Mucosa of descending colon (tissue), 3 donors: Measurements from ENCODE around the gene LDLRAD1. TPM values are rescaled to one million over a fixed set of nuclear protein-coding genes. Genes with fewer than 3 reads are reported as not detected.
"Not testable (repeated sequence)": the region's sequence is repeated elsewhere in the genome, so short reads cannot be mapped to it uniquely, and the experiment has no call there.

ENCODE experiments used
- ATAC-seq: fragments of 200-7000 bp; cut with Tn5 transposase; one replicate; pipeline ENCODE4 v1.9.1; 2020; ENCODE audit warnings: mild to moderate bottlenecking, moderate library complexity
- DNase-seq, 3 donors: peaks; one replicate each; pipeline ENCODE4 v3.0.0-alpha.2; 2020
- H3K36me3 ChIP-seq: fragments of 200-600 bp; one replicate; pipeline ENCODE4 v1.8.0; 2021; ENCODE audit warnings: low read depth, mild to moderate bottlenecking
- H3K4me1 ChIP-seq: fragments of 200-600 bp; one replicate; pipeline ENCODE4 v1.8.0; 2021; ENCODE audit warnings: low read depth, mild to moderate bottlenecking
- H3K4me3 ChIP-seq: fragments of 200-600 bp; one replicate; pipeline ENCODE4 v1.8.0; 2021; ENCODE audit warnings: mild to moderate bottlenecking
- H3K9me3 ChIP-seq: fragments of 200-600 bp; one replicate; pipeline ENCODE4 v1.8.0; 2021; ENCODE audit warnings: mild to moderate bottlenecking
- CTCF ChIP-seq: fragments of 200-600 bp; IDR thresholded peaks from one replicate; pipeline ENCODE4 v1.8.0; 2022; ENCODE audit warnings: antibody characterized with exemption, mild to moderate bottlenecking
- intact Hi-C, 2 donors: fragments of 100-400 bp; cut with DNase I in 1 of 2; cut with micrococcal nuclease in 1 of 2; formaldehyde crosslinking; loops; one replicate each; pipeline versions ENCODE4 v1.11.0 to v1.11.1; 2022; cut with DNase I, micrococcal nuclease
- total RNA-seq, 3 donors: library from RNA; stranded (reverse); fragmentation: NEBNext Ultra II Directional in 2 of 3; extraction: Animal tissue kit (Norgen Biotek cat#: 25700) in 2 of 3; gene quantifications; one replicate each; pipeline versions ENCODE4 v1.2.1 to v1.2.4, GENCODE V29; 2021 to 2023
- donor health status: DM: no; HTN: no; CAD: no; lungs with moderate emphysema.
- donor health status: DM: no; HTN: no; CAD: no.
- donor health status: DM: no; HTN: yes; CAD: no.

Gene LDLRAD1
- total RNA-seq, 3 donors from 2014 or later = 0.39 TPM; not detected in 2

GRCh38 chr1:54008876-54009275 lies 9.1 kb downstream of the LDLRAD1 start:
- Histone ChIP-seq H3K36me3 (no peaks in the 10 kb centered on the region), H3K4me3 (no peak overlapping the region), H3K9me3 (no peaks in the 10 kb centered on the region), H3K4me1 (no peaks in the 10 kb centered on the region)
- TF ChIP-seq CTCF = no peak
- intact Hi-C loops = no loop called here
- ATAC-seq (no peak), DNase-seq (no peak)

- no peaks in the 10 kb centered on the region for H3K36me3 ChIP-seq
- ATAC-seq (no peak), DNase-seq (no peak)
- no peaks in the 10 kb centered on the region for H3K4me1 ChIP-seq
- no peak overlapping the region for H3K4me3 ChIP-seq
- intact Hi-C loops = no loop called here
- no peaks in the 10 kb centered on the region for H3K9me3 ChIP-seq
- no peak for TF ChIP-seq CTCF
These were observed 10.4 kb downstream of the LDLRAD1 start for GRCh38 chr1:54007613-54008012.

- H3K4me3 ChIP-seq = no peak overlapping the region
- no peaks in the 10 kb centered on the region for H3K4me1 ChIP-seq
- intact Hi-C loops = no loop called here
- H3K9me3 ChIP-seq = no peaks in the 10 kb centered on the region
- DNase-seq (no peak), ATAC-seq (no peak)
- no peaks in the 10 kb centered on the region for H3K36me3 ChIP-seq
- no peak for TF ChIP-seq CTCF
These were observed 11.5 kb downstream of the LDLRAD1 start for GRCh38 chr1:54006508-54006907.

- DNase-seq = no peak
- H3K9me3 ChIP-seq = no peaks in the 10 kb centered on the region
- intact Hi-C loops = no loop called here
- no peaks in the 10 kb centered on the region for H3K4me1 ChIP-seq
- no peak overlapping the region for H3K4me3 ChIP-seq
- no peaks in the 10 kb centered on the region for H3K36me3 ChIP-seq
- ATAC-seq = no peak
- no peak for TF ChIP-seq CTCF
These were observed 13.4 kb downstream of the LDLRAD1 start for GRCh38 chr1:54004481-54005049.

- H3K4me1 ChIP-seq, H3K4me3 ChIP-seq, intact Hi-C loops, DNase-seq, H3K9me3 ChIP-seq, ATAC-seq, H3K36me3 ChIP-seq: not testable (repeated sequence)
These were observed 14.1 kb downstream of the LDLRAD1 start for GRCh38 chr1:54003750-54004480.

GRCh38 chr1:54003249-54003646 lies 14.7 kb downstream of the LDLRAD1 start:
- Histone ChIP-seq H3K9me3 (no peaks in the 10 kb centered on the region), H3K4me1 (no peaks in the 10 kb centered on the region), H3K36me3 (no peaks in the 10 kb centered on the region), H3K4me3 (no peak overlapping the region)
- ATAC-seq (no peak), DNase-seq (no peak)
- intact Hi-C loops = no loop called here
- TF ChIP-seq CTCF = no peak
